ENCODE measurements around the gene SIGLECL1.
"Not testable (repeated sequence)": the region's sequence is repeated elsewhere in the genome, so short reads cannot be mapped to it uniquely, and the experiment has no call there.

Gene SIGLECL1

GRCh38 chr19:51204321-51204720 lies 46.6 kb upstream of the SIGLECL1 start:
- H3K9me3 ChIP-seq (ENCODE audit: insufficient read depth, low read length, severe bottlenecking) = no peaks in the 10 kb centered on the region
- no peak for ATAC-seq (ENCODE audit: insufficient read depth, low read depth)
- no peak for TF ChIP-seq EZH2 (IDR thresholded peaks at IDR 0.05; ENCODE audit: borderline replicate concordance, low read depth, low read length, severe bottlenecking)
- TF ChIP-seq, protein P1, sequence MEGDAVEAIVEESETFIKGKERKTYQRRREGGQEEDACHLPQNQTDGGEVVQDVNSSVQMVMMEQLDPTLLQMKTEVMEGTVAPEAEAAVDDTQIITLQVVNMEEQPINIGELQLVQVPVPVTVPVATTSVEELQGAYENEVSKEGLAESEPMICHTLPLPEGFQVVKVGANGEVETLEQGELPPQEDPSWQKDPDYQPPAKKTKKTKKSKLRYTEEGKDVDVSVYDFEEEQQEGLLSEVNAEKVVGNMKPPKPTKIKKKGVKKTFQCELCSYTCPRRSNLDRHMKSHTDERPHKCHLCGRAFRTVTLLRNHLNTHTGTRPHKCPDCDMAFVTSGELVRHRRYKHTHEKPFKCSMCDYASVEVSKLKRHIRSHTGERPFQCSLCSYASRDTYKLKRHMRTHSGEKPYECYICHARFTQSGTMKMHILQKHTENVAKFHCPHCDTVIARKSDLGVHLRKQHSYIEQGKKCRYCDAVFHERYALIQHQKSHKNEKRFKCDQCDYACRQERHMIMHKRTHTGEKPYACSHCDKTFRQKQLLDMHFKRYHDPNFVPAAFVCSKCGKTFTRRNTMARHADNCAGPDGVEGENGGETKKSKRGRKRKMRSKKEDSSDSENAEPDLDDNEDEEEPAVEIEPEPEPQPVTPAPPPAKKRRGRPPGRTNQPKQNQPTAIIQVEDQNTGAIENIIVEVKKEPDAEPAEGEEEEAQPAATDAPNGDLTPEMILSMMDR (IDR thresholded peaks at IDR 0.05; ENCODE audit: borderline replicate concordance, extremely low read depth, low read length, poor library complexity, severe bottlenecking) = no peak
- no peaks in the 10 kb centered on the region for H3K36me3 ChIP-seq (ENCODE audit: insufficient read depth, low read length)
- no peak overlapping the region for H3K27ac ChIP-seq (ENCODE audit: low read length)
- no peak overlapping the region for H3K9ac ChIP-seq (ENCODE audit: low read depth, low read length)
- no peaks in the 10 kb centered on the region for H4K20me1 ChIP-seq (ENCODE audit: insufficient read depth, low read length)
- H3K27me3 ChIP-seq (ENCODE audit: insufficient read depth, low read length, poor library complexity) = peaks cover 5% of the 10 kb centered on the region
- no peak overlapping the region for H3K4me3 ChIP-seq (ENCODE audit: low read depth in 1 of 2, low read length in 2 of 2)
- H3K79me2 ChIP-seq (ENCODE audit: insufficient read depth, low read length) = no peaks in the 10 kb centered on the region
- DNase-seq = no peak
- H3K4me2 ChIP-seq (ENCODE audit: insufficient read depth, low read length) = no peak overlapping the region
- H3K4me1 ChIP-seq (ENCODE audit: insufficient read depth, low read length) = no peaks in the 10 kb centered on the region
- no peak overlapping the region for H2AFZ ChIP-seq (ENCODE audit: low read depth, low read length)

- H3K9me3 ChIP-seq (ENCODE audit: insufficient read depth, low read length, severe bottlenecking) = no peaks in the 10 kb centered on the region
- no peak overlapping the region for H3K4me2 ChIP-seq (ENCODE audit: insufficient read depth, low read length)
- ATAC-seq (ENCODE audit: insufficient read depth, low read depth) (no peak), DNase-seq (no peak)
- H3K27me3 ChIP-seq (ENCODE audit: insufficient read depth, low read length, poor library complexity) = peaks cover 9% of the 10 kb centered on the region
- TF ChIP-seq, protein P1 (IDR thresholded peaks at IDR 0.05; ENCODE audit: borderline replicate concordance, extremely low read depth, low read length, poor library complexity, severe bottlenecking) = no peak
- no peak for TF ChIP-seq EZH2 (IDR thresholded peaks at IDR 0.05; ENCODE audit: borderline replicate concordance, low read depth, low read length, severe bottlenecking)
- no peaks in the 10 kb centered on the region for H3K4me1 ChIP-seq (ENCODE audit: insufficient read depth, low read length)
- H2AFZ ChIP-seq (ENCODE audit: low read depth, low read length) = no peak overlapping the region
- H4K20me1 ChIP-seq (ENCODE audit: insufficient read depth, low read length) = no peaks in the 10 kb centered on the region
- no peak overlapping the region for H3K4me3 ChIP-seq (ENCODE audit: low read depth in 1 of 2, low read length in 2 of 2)
- no peak overlapping the region for H3K9ac ChIP-seq (ENCODE audit: low read depth, low read length)
- H3K79me2 ChIP-seq (ENCODE audit: insufficient read depth, low read length) = no peaks in the 10 kb centered on the region
- no peaks in the 10 kb centered on the region for H3K36me3 ChIP-seq (ENCODE audit: insufficient read depth, low read length)
- no peak overlapping the region for H3K27ac ChIP-seq (ENCODE audit: low read length)
Observed at GRCh38 chr19:51207747-51208146, 43.1 kb upstream of the SIGLECL1 start.

DNA sequence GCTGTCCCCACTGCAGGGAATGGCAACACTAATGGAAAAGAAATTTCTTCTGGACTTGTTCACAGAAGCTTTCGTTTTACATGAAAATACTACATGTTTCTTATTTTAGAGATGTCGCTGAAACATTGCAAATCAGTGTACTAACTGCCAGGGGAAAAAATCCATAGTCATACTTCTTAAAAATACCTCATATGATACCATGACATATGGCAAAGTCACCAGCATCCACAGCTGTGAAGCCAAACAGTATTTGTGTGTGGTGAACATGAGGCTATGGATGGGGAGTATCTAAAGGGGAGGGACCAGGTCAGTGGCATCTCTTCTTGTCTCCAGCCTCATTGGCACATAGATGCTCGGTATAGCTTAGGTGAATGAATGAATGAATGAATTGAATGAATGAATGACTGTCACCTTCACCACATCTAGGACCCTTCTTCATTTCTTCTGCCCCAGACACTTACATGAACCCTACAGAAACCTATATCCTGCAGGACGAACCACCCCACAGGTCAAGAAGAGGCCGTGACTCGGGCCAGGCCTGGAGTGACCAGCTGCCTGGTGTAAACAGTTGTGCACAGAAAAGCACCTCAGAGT lies 40.6 kb upstream of the SIGLECL1 start:
- Histone ChIP-seq H3K79me2 (ENCODE audit: insufficient read depth, low read length) (no peaks in the 10 kb centered on the region), H4K20me1 (ENCODE audit: insufficient read depth, low read length) (no peaks in the 10 kb centered on the region), H3K27ac (ENCODE audit: low read length) (no peak overlapping the region), H3K27me3 (ENCODE audit: insufficient read depth, low read length, poor library complexity) (peaks cover 9% of the 10 kb centered on the region), H3K36me3 (ENCODE audit: insufficient read depth, low read length) (no peaks in the 10 kb centered on the region), H3K9me3 (ENCODE audit: insufficient read depth, low read length, severe bottlenecking) (no peaks in the 10 kb centered on the region), H3K4me2 (ENCODE audit: insufficient read depth, low read length) (no peak overlapping the region), H2AFZ (ENCODE audit: low read depth, low read length) (no peak overlapping the region), H3K4me1 (ENCODE audit: insufficient read depth, low read length) (no peaks in the 10 kb centered on the region), H3K4me3 (ENCODE audit: low read depth in 1 of 2, low read length in 2 of 2) (no peak overlapping the region), H3K9ac (ENCODE audit: low read depth, low read length) (no peak overlapping the region)
- ATAC-seq (ENCODE audit: insufficient read depth, low read depth) (no peak), DNase-seq (no peak)
- TF ChIP-seq, protein P1 (IDR thresholded peaks at IDR 0.05; ENCODE audit: borderline replicate concordance, extremely low read depth, low read length, poor library complexity, severe bottlenecking) = no peak
- TF ChIP-seq EZH2 (IDR thresholded peaks at IDR 0.05; ENCODE audit: borderline replicate concordance, low read depth, low read length, severe bottlenecking) = no peak

DNA sequence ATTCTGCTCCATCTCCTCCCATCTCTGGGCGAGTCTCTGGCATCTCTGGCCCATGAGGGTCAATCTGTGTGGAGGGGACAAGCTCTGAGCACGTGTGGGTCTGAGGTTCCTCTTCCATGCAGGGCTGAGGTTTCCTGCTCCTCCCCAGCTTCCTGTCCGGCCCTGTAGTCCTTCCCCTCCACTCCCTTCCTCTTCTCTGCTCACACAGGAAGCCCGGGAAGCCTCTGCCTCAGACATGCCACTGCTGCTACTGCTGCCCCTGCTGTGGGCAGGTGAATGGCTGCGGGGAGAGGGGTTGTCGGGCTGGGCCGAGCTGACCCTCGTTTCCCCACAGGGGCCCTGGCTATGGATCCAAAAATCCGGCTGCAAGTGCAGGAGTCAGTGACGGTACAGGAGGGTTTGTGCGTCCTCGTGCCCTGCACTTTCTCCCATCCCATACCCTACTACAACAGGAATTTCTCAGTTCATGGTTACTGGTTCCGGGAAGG lies 40.0 kb upstream of the SIGLECL1 start:
- H3K9ac ChIP-seq (ENCODE audit: low read depth, low read length); H3K79me2 ChIP-seq (ENCODE audit: insufficient read depth, low read length); H3K36me3 ChIP-seq (ENCODE audit: insufficient read depth, low read length); ATAC-seq (ENCODE audit: insufficient read depth, low read depth); DNase-seq; H3K27ac ChIP-seq (ENCODE audit: low read length); H3K27me3 ChIP-seq (ENCODE audit: insufficient read depth, low read length, poor library complexity); H3K4me2 ChIP-seq (ENCODE audit: insufficient read depth, low read length); H2AFZ ChIP-seq (ENCODE audit: low read depth, low read length); H3K4me1 ChIP-seq (ENCODE audit: insufficient read depth, low read length); H4K20me1 ChIP-seq (ENCODE audit: insufficient read depth, low read length); H3K4me3 ChIP-seq (ENCODE audit: low read depth in 1 of 2, low read length in 2 of 2); H3K9me3 ChIP-seq (ENCODE audit: insufficient read depth, low read length, severe bottlenecking): not testable (repeated sequence)
